Activated CD4-positive, alpha-beta T cell treated with anti-CD3 and anti-CD28 coated beads, Interleukin-2, amount 10 ng/mL, durations not matched to agents 24 days and 14 days (primary cell): ENCODE results near the gene COL1A1. TPM values are rescaled to one million over a fixed set of nuclear protein-coding genes. Genes with fewer than 3 reads are reported as not detected.
A peak's percentile ranks its signal among the peaks of the same experiment; 100 is the strongest.

Experiments
- DNase-seq: peaks from one replicate; pipeline ENCODE4 v3.0.0; 2022
- H3K27ac Mint-ChIP-seq: one replicate; pipeline ENCODE4 v1.8.0; 2022; ENCODE audit warnings: mild to moderate bottlenecking, mixed read lengths
- H3K27me3 Mint-ChIP-seq: one replicate; pipeline ENCODE4 v1.8.0; 2022; ENCODE audit warnings: mixed read lengths
- H3K36me3 Mint-ChIP-seq: one replicate; pipeline ENCODE4 v1.8.0; 2022; ENCODE audit warnings: low read depth, mild to moderate bottlenecking, mixed read lengths
- H3K4me1 Mint-ChIP-seq: one replicate; pipeline ENCODE4 v1.8.0; 2021; ENCODE audit warnings: mixed read lengths
- H3K4me3 Mint-ChIP-seq: one replicate; pipeline ENCODE4 v1.8.0; 2022; ENCODE audit warnings: mild to moderate bottlenecking, moderate library complexity, mixed read lengths
- H3K9me3 Mint-ChIP-seq: one replicate; pipeline ENCODE4 v1.8.0; 2021; ENCODE audit warnings: mixed read lengths
- intact Hi-C: fragments of 100-400 bp; cut with micrococcal nuclease; formaldehyde crosslinking; loops from one replicate; pipeline ENCODE4 v1.15.1; 2023
- total RNA-seq: library from RNA; stranded (reverse); gene quantifications from 2 replicates; pipeline ENCODE4 v1.2.3, GENCODE V29; 2022

COL1A1 gene
- total RNA-seq, 1 donor from 2014 or later: 2.0 TPM

GRCh38 chr17:50181591-50182560, 19.6 kb downstream of the COL1A1 start:
- H3K36me3 Mint-ChIP-seq: no peaks in the 10 kb centered on the region

DNA sequence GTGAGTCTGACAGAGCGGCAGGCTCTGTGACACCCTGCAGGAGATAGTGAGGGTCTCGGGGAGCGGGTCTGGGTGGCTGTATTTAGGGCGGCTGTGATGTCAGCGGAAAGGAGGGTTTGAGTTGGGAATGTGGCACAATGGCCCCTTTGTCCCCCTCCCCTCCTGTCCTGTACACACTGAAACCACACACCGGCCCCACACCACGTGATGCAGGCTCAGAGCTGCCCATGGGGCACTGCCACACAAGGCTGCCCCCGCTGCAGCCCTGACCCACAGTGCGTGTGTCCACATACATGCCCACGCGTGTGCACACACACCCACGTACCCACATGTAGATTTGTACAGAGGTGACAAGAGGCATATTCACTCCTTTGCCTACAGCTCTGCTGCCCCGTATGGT, 20.3 kb downstream of the COL1A1 start:
- Mint-ChIP-seq H3K36me3 (no peaks in the 10 kb centered on the region), H3K4me1 (peaks cover 20% of the 10 kb centered on the region), H3K27ac (no peak overlapping the region), H3K9me3 (no peaks in the 10 kb centered on the region), H3K27me3 (peaks cover 5% of the 10 kb centered on the region), H3K4me3 (no peak overlapping the region)
- intact Hi-C loops: loop anchor here (2.0 kb wide), 1 partner anchor 18 kb away; no protein-coding TSS in a partner anchor
- DNase-seq: no peak

More at GRCh38 chr17:50181591-50182560, 19.6 kb downstream of the COL1A1 start:
- H3K9me3 Mint-ChIP-seq: no peaks in the 10 kb centered on the region
- peaks cover 5% of the 10 kb centered on the region for H3K27me3 Mint-ChIP-seq
- intact Hi-C loops: loop anchor here (2.0 kb wide), 1 partner anchor 17 kb away; no protein-coding TSS in a partner anchor
- H3K27ac Mint-ChIP-seq: no peak overlapping the region
- peaks cover 20% of the 10 kb centered on the region for H3K4me1 Mint-ChIP-seq
- H3K4me3 Mint-ChIP-seq: no peak overlapping the region
- no peak for DNase-seq

DNA sequence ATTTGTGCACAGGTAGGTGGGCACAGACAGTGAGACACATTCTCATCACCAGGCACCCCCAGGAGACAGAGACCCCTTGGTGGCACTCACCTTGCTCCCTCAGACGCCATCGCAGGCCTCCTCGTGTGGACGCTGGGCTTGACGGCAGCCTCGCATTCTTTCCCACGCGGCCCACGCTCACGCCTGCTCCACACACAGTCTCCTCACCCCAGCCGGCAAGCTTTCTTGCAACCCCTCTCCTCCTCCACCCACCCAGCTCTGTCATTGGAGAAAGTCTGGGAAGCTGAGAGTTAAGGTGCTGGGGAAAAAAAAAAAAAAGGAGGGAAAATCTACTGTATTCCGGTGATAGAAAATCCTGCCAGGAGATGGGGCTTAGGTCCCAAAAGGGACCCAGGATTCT, 20.8 kb downstream of the COL1A1 start:
- intact Hi-C loops: loop anchor here (2.0 kb wide), 1 partner anchor 18 kb away; no protein-coding TSS in a partner anchor
- Mint-ChIP-seq H3K36me3 (no peaks in the 10 kb centered on the region), H3K27me3 (peaks cover 5% of the 10 kb centered on the region), H3K4me1 (peaks cover 20% of the 10 kb centered on the region), H3K9me3 (no peaks in the 10 kb centered on the region), H3K4me3 (no peak overlapping the region), H3K27ac (no peak overlapping the region)
- DNase-seq: no peak

DNA sequence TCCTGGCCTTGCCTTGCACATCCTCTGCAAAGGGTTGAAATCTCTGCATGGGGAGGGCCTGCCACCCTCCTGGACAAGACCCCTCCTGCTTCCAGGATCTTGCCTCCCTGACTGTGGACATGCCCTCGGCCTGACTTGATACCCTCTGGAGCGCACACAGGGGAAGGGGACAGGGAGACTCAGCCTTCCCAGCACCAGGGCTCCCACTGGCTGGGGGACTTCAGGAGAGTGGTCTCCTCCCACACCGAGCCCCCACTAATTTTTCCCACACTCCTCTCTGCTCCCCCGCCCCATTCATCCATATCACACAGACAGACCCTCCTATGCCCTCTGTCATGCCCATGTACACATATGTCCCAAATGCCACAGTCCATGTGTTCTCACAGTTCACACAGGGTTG, 21.3 kb downstream of the COL1A1 start:
- Mint-ChIP-seq H3K27me3 (peaks cover 5% of the 10 kb centered on the region), H3K27ac (no peak overlapping the region), H3K9me3 (no peaks in the 10 kb centered on the region), H3K36me3 (no peaks in the 10 kb centered on the region), H3K4me3 (no peak overlapping the region), H3K4me1 (peaks cover 20% of the 10 kb centered on the region)
- intact Hi-C loops: loop anchor here (2.0 kb wide), 1 partner anchor 19 kb away; no protein-coding TSS in a partner anchor
- DNase-seq: no peak

DNA sequence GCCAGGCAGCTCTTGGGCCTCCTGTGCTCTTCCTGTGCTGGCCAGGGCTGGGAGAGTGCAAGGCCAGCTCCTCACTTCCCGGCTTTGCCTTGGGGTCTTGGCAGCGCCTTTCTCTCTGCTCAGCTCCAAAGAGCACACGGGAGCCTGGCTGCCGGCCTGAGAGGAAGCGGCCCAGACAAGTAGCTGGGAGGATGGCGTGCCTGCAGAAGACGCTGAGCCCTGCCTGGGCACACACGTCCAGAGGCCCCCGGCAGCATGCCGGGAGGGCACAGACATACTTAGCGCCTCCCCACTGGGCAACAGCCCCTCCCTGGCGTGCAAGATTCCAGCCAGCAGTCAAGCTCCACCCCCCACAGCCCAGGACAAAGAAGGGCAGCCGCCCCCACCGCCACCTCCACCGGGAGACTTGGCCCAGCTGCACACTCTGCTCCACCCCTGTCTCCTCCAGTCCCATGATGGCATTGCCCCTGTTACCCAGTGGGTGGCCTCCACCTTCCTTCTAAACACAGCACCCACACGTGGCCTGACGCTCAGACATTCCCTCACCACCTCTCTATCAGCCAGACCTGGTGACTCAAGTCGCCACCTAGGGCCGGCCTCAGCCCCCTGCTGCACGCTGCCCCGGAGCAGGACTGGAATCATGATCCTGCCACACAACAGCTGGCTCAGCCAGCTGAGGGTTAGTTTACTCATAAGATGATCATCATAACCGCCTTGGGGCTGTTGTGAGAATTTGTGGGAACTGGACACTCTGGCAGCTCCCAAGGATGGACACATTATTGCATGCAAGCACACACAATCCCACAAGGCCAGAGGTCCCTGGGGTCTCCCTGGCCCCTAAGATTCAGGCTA, 23.2 kb downstream of the COL1A1 start:
- Mint-ChIP-seq H3K4me3 (peak overlapping the region; percentile 33), H3K36me3 (no peaks in the 10 kb centered on the region), H3K9me3 (no peaks in the 10 kb centered on the region), H3K27ac (peak overlapping the region; percentile 77), H3K27me3 (peaks cover 5% of the 10 kb centered on the region), H3K4me1 (peaks cover 11% of the 10 kb centered on the region)
- DNase-seq: peak; percentile 77
- intact Hi-C loops: loop anchor here (5.0 kb wide), 1 partner anchor 36 kb away; no protein-coding TSS in a partner anchor

GRCh38 chr17:50177476-50177875, 24.0 kb downstream of the COL1A1 start:
- Mint-ChIP-seq H3K4me1 (peaks cover 9% of the 10 kb centered on the region), H3K27me3 (peaks cover 5% of the 10 kb centered on the region), H3K27ac (no peak overlapping the region), H3K4me3 (no peak overlapping the region), H3K36me3 (no peaks in the 10 kb centered on the region), H3K9me3 (no peaks in the 10 kb centered on the region)
- intact Hi-C loops: loop anchor here (5.0 kb wide), 1 partner anchor 35 kb away; no protein-coding TSS in a partner anchor
- no peak for DNase-seq

DNA sequence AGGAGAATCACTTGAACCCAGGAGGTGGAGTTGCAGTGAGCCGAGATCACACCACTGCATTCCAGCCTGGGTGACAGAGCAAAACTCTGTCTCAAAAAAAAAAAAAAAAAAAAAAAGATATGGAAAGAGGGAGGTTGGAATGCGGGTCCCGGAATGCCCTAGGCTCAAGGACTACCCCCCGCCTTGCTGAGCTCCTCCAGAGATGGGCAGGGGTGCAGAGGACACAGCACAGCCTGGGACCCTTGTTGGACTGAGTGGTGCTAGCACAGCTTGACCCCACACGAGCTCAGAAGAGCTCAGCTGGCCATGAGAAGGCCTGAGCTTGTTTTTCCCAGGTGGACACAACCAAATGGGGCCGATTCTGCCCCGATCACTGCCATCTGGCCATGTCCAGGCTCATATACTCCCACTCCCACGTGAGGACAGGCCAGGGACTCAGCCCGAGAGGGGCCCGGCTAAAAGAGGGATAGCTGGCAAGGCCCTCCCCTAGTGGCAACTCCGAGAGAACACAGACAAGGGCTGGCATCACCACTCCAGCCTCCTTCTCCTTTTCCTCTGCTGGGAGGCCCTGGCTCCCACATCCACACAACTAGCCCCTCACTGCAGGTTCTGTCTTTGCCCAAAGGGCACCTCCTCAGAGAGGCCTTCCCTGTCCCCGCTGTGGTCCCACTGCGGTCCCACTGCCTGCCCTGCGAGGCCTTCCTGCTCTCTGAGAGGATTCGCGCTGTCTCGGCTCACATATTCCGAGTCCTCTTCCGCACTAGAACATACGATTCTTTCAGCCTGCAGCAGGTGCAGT, 24.7 kb downstream of the COL1A1 start:
- H3K27ac Mint-ChIP-seq: no peak overlapping the region
- no peaks in the 10 kb centered on the region for H3K9me3 Mint-ChIP-seq
- intact Hi-C loops: loop anchor here (5.0 kb wide), 1 partner anchor 34 kb away; no protein-coding TSS in a partner anchor
- no peak overlapping the region for H3K4me3 Mint-ChIP-seq
- H3K4me1 Mint-ChIP-seq: peaks cover 9% of the 10 kb centered on the region
- H3K27me3 Mint-ChIP-seq: peaks cover 5% of the 10 kb centered on the region
- no peak for DNase-seq
- no peaks in the 10 kb centered on the region for H3K36me3 Mint-ChIP-seq

GRCh38 chr17:50175035-50175807, 26.2 kb downstream of the COL1A1 start:
- Mint-ChIP-seq H3K27me3 (peaks cover 5% of the 10 kb centered on the region), H3K4me1 (peaks cover 12% of the 10 kb centered on the region), H3K27ac (no peak overlapping the region), H3K4me3 (no peak overlapping the region), H3K9me3 (no peaks in the 10 kb centered on the region), H3K36me3 (no peaks in the 10 kb centered on the region)
- no peak for DNase-seq
- intact Hi-C loops: loop anchor here (5.0 kb wide), 1 partner anchor 33 kb away; no protein-coding TSS in a partner anchor

DNA sequence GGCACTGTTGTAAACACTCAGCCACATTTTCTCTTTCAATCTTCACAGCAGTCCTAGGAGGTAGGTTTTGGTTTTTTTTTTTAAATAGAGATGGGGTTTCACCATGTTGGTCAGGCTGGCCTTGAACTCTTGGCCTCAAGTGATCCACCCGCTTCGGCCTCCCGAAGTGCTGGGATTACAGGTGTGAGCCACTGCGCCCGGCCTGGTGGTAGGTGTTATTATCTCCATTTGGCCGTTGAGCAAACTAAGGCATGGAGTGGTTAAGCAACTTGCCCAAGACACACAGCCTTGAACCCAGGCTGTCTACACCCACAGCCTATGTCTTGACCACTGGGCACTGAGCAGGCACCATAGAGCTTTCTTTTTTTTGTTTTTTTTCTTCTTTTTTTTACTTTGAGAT, 27.0 kb downstream of the COL1A1 start:
- Mint-ChIP-seq H3K27me3 (peaks cover 2% of the 10 kb centered on the region), H3K4me3 (no peak overlapping the region), H3K36me3 (no peaks in the 10 kb centered on the region), H3K4me1 (peaks cover 12% of the 10 kb centered on the region), H3K9me3 (no peaks in the 10 kb centered on the region), H3K27ac (no peak overlapping the region)
- intact Hi-C loops: no loop called here
- no peak for DNase-seq

GRCh38 chr17:50173335-50173941, 28.0 kb downstream of the COL1A1 start:
- no peak for DNase-seq
- Mint-ChIP-seq H3K9me3 (no peaks in the 10 kb centered on the region), H3K4me1 (peaks cover 19% of the 10 kb centered on the region), H3K36me3 (no peaks in the 10 kb centered on the region), H3K4me3 (no peak overlapping the region), H3K27me3 (peaks cover 6% of the 10 kb centered on the region), H3K27ac (no peak overlapping the region)
- intact Hi-C loops: no loop called here

- H3K4me1 Mint-ChIP-seq: peaks cover 14% of the 10 kb centered on the region
- H3K36me3 Mint-ChIP-seq: no peaks in the 10 kb centered on the region
- no peak for DNase-seq
- peaks cover 3% of the 10 kb centered on the region for H3K27me3 Mint-ChIP-seq
- intact Hi-C loops: no loop called here
- no peak overlapping the region for H3K4me3 Mint-ChIP-seq
- H3K9me3 Mint-ChIP-seq: no peaks in the 10 kb centered on the region
- no peak overlapping the region for H3K27ac Mint-ChIP-seq
Measured at GRCh38 chr17:50172936-50173334, 28.5 kb downstream of the COL1A1 start.

DNA sequence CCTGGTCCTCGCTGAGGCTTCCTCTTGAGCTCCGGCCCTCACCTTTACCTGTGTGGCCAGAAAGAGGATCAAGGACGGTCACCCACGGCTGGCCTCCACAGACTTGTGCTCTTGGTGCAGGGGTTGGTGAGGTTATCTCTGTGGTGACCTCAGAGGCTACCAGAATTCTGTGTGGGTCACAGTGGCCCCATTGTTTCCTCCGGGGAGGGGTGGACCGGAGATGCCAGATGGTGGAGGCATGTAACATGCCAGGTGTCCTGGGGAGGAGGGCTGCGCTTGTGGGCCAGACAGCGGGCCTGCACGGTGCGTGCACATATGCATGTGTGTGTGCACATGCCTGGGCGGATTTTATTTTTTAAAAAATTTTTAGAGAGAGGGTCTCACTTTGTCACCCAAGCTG, 29.3 kb downstream of the COL1A1 start:
- no peak for DNase-seq
- intact Hi-C loops: no loop called here
- Mint-ChIP-seq H3K27me3 (peaks cover 3% of the 10 kb centered on the region), H3K4me3 (no peak overlapping the region), H3K27ac (no peak overlapping the region), H3K36me3 (no peaks in the 10 kb centered on the region), H3K4me1 (peaks cover 12% of the 10 kb centered on the region), H3K9me3 (no peaks in the 10 kb centered on the region)
